ENCODE data around the gene ATXN1. TPM values are rescaled to one million over a fixed set of nuclear protein-coding genes. Genes with fewer than 3 reads are reported as not detected.
A peak's percentile ranks its signal among the peaks of the same experiment; 100 is the strongest.
"Not testable (repeated sequence)": the region's sequence is repeated elsewhere in the genome, so short reads cannot be mapped to it uniquely, and the experiment has no call there.

The ATXN1 gene
- total RNA-seq, 1 donor, result 48.5 TPM

GRCh38 chr6:16461491-16461890, 299.8 kb downstream of the ATXN1 start:
- no peaks in the 10 kb centered on the region for H3K79me2 ChIP-seq (ENCODE audit: insufficient read depth, low read length)
- H3K4me2 ChIP-seq (ENCODE audit: insufficient read depth, low read length), result no peak overlapping the region
- DNase-seq (ENCODE audit: insufficient read length, low spot score, missing footprints), result no peak
- no peaks in the 10 kb centered on the region for H3K36me3 ChIP-seq (ENCODE audit: insufficient read depth, low read length)
- no peaks in the 10 kb centered on the region for H3K9me3 ChIP-seq (ENCODE audit: low read depth, low read length)
- H2AFZ ChIP-seq (ENCODE audit: low read length), result no peak overlapping the region
- no peaks in the 10 kb centered on the region for H3K4me1 ChIP-seq (ENCODE audit: insufficient read depth, low read length)
- no peaks in the 10 kb centered on the region for H3K27me3 ChIP-seq (ENCODE audit: insufficient read depth, low read length)
- H4K20me1 ChIP-seq (ENCODE audit: insufficient read depth, low read length), result no peaks in the 10 kb centered on the region
- H3K27ac ChIP-seq (ENCODE audit: low read depth, low read length), result no peak overlapping the region
- H3K4me3 ChIP-seq (ENCODE audit: insufficient read depth, low read length), result no peak overlapping the region
- TF ChIP-seq CTCF (IDR thresholded peaks at IDR 0.05; ENCODE audit: extremely low read depth, low read depth, low read length), result no peak

DNA sequence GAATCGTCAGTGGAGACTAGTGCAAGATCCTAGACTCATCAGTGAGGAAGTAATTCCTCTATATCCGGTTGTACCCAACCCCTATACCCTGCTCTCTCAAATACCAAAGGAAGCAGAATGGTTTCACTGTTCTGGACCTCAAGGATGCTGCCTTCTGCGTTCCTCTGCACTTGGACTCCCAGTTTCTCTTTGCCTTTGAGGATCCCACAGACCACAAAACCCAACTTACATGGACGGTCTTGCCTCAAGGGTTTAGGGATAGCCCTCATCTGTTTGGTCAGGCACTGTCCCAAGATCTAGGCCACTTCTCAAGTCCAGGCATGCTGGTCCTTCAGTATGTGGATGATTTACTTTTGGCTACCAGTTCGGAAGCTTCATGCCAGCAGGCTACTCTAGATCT, 301.8 kb downstream of the ATXN1 start:
- not testable (repeated sequence) for H3K4me3 ChIP-seq (ENCODE audit: insufficient read depth, low read length); H3K4me2 ChIP-seq (ENCODE audit: insufficient read depth, low read length); H3K27ac ChIP-seq (ENCODE audit: low read depth, low read length); H3K36me3 ChIP-seq (ENCODE audit: insufficient read depth, low read length); H2AFZ ChIP-seq (ENCODE audit: low read length); H4K20me1 ChIP-seq (ENCODE audit: insufficient read depth, low read length); DNase-seq (ENCODE audit: insufficient read length, low spot score, missing footprints); H3K9me3 ChIP-seq (ENCODE audit: low read depth, low read length); H3K4me1 ChIP-seq (ENCODE audit: insufficient read depth, low read length); H3K27me3 ChIP-seq (ENCODE audit: insufficient read depth, low read length); H3K79me2 ChIP-seq (ENCODE audit: insufficient read depth, low read length)

- H4K20me1 ChIP-seq (ENCODE audit: insufficient read depth, low read length), result peaks cover 3% of the 10 kb centered on the region
- DNase-seq (ENCODE audit: insufficient read length, low spot score, missing footprints), result no peak
- H3K4me1 ChIP-seq (ENCODE audit: insufficient read depth, low read length), result peaks cover 16% of the 10 kb centered on the region
- TF ChIP-seq CTCF (IDR thresholded peaks at IDR 0.05; ENCODE audit: extremely low read depth, low read depth, low read length), result no peak
- H3K79me2 ChIP-seq (ENCODE audit: insufficient read depth, low read length), result no peaks in the 10 kb centered on the region
- H3K4me3 ChIP-seq (ENCODE audit: insufficient read depth, low read length), result no peak overlapping the region
- no peaks in the 10 kb centered on the region for H3K9me3 ChIP-seq (ENCODE audit: low read depth, low read length)
- no peaks in the 10 kb centered on the region for H3K36me3 ChIP-seq (ENCODE audit: insufficient read depth, low read length)
- no peaks in the 10 kb centered on the region for H3K27me3 ChIP-seq (ENCODE audit: insufficient read depth, low read length)
- H3K27ac ChIP-seq (ENCODE audit: low read depth, low read length), result no peak overlapping the region
- no peak overlapping the region for H2AFZ ChIP-seq (ENCODE audit: low read length)
- no peak overlapping the region for H3K4me2 ChIP-seq (ENCODE audit: insufficient read depth, low read length)
These were observed 308.9 kb downstream of the ATXN1 start for GRCh38 chr6:16452348-16452747.

DNA sequence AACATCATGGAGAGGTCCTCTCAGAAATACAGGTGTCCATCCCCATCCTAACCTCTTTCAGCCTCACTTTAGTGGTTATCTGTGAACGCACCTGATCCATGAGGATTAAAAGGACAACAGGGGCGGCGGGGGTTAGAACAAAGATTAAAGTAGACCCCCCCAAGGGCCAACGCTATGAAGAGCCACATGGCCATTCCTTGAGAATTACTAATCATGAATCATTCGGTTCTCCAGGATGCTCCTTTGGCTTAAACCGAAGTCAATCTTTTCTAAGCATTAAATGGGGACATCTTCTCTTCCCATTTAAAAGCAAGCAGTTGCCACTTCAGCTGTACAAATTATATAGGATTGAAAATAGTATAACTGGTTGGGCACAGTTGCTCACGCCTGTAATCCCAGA, 310.4 kb downstream of the ATXN1 start:
- no peaks in the 10 kb centered on the region for H3K79me2 ChIP-seq (ENCODE audit: insufficient read depth, low read length)
- H3K36me3 ChIP-seq (ENCODE audit: insufficient read depth, low read length), result no peaks in the 10 kb centered on the region
- peak overlapping the region; percentile 22 for H3K4me2 ChIP-seq (ENCODE audit: insufficient read depth, low read length)
- no peak overlapping the region for H3K4me3 ChIP-seq (ENCODE audit: insufficient read depth, low read length)
- H3K4me1 ChIP-seq (ENCODE audit: insufficient read depth, low read length), result peaks cover 21% of the 10 kb centered on the region
- no peaks in the 10 kb centered on the region for H3K27me3 ChIP-seq (ENCODE audit: insufficient read depth, low read length)
- H3K9me3 ChIP-seq (ENCODE audit: low read depth, low read length), result no peaks in the 10 kb centered on the region
- DNase-seq (ENCODE audit: insufficient read length, low spot score, missing footprints), result peak; percentile 73
- no peak overlapping the region for H2AFZ ChIP-seq (ENCODE audit: low read length)
- H4K20me1 ChIP-seq (ENCODE audit: insufficient read depth, low read length), result peaks cover 3% of the 10 kb centered on the region
- peak overlapping the region; percentile 84 for H3K27ac ChIP-seq (ENCODE audit: low read depth, low read length)
- no peak for TF ChIP-seq CTCF (IDR thresholded peaks at IDR 0.05; ENCODE audit: extremely low read depth, low read depth, low read length)
